BJ (cell line): ENCODE results near the gene ESYT2. TPM values are rescaled to one million over a fixed set of nuclear protein-coding genes. Genes with fewer than 3 reads are reported as not detected.

Experiments
- CTCF ChIA-PET: fragments of 350-600 bp; formaldehyde crosslinking; extraction: SDS; loops from one replicate; lab custom pipeline; 2021; ENCODE audit warnings: antibody characterized with exemption, inconsistent platforms; lab: Yijun Ruan, JAX
- POLR2A ChIA-PET: fragments of 300-600 bp; sonication (Branson Sonifier 250); formaldehyde crosslinking; extraction: SDS; loops from one replicate; lab custom pipeline; 2021; ENCODE audit warnings: antibody characterized with exemption; lab: Charles Lee
- DNase-seq: peaks from one replicate; pipeline ENCODE4 v3.0.0-alpha.2; 2011; ENCODE audit warnings: low read depth
- H3K27me3 ChIP-seq: 2 replicates; pipeline ENCODE4 v1.6.0; 2011; ENCODE audit warnings: low read length; ENCODE audit not compliant: control insufficient read depth, insufficient read depth
- H3K36me3 ChIP-seq: 2 replicates; pipeline ENCODE4 v1.5.1; 2011; ENCODE audit warnings: low read length; ENCODE audit not compliant: control insufficient read depth, insufficient read depth
- H3K4me3 ChIP-seq: 2 replicates; pipeline ENCODE4 v1.5.1; 2011; ENCODE audit warnings: low read depth, mild to moderate bottlenecking, control low read depth, low read length
- polyA plus RNA-seq: library from polyadenylated mRNA; depleted of rRNA; stranded (reverse); fragments of >200 nt; gene quantifications from 2 replicates; pipeline ENCODE4 v1.2.3, GENCODE V29; 2011
- TF ChIP-seq, protein P1 (sequence below): IDR thresholded peaks from 2 replicates; pipeline ENCODE4 v1.5.1; 2011; ENCODE audit warnings: low read depth, mild to moderate bottlenecking, control low read depth, inconsistent platforms, low read length, moderate library complexity; ENCODE audit not compliant: insufficient read depth

The ESYT2 gene
- polyA plus RNA-seq, 1 experiment, result 49.2 TPM

DNA sequence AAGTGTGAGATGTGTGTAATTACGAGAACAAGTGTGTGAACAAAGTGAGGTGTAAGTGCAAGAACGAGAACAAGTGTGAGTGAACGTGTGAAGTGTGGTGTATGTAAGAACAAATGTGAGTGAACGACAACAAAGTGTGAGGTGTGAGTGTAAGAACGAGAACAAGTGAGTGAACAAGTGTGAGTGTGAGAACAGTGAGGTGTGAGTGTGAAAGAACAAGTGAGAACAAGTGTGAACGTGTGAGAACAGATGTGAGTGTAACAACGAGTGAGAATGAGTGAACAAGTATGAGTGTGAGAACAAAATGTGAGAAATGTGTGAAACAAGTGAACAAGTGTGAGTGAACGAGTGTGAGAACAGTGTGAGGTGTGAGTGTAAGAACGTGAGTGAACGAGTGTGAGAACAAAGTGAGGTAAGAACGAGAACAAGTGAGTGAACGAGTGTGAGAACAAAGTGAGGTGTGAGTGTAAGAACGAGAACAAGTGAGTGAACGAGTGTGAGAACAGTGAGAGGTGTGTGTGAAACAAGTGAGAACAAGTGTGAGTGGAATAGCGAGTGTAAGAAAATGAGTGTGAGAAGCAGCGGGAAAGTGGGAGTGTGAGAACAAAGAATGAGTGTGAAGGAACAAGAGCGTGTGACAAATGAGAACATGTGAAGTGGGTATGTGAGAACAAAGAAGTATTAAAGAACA is 47.2 kb downstream of the ESYT2 start:
- DNase-seq, result no peak
- Histone ChIP-seq H3K4me3 (no peak overlapping the region), H3K27me3 (no peaks in the 10 kb centered on the region), H3K36me3 (peaks cover 14% of the 10 kb centered on the region)
- TF ChIP-seq, protein P1, sequence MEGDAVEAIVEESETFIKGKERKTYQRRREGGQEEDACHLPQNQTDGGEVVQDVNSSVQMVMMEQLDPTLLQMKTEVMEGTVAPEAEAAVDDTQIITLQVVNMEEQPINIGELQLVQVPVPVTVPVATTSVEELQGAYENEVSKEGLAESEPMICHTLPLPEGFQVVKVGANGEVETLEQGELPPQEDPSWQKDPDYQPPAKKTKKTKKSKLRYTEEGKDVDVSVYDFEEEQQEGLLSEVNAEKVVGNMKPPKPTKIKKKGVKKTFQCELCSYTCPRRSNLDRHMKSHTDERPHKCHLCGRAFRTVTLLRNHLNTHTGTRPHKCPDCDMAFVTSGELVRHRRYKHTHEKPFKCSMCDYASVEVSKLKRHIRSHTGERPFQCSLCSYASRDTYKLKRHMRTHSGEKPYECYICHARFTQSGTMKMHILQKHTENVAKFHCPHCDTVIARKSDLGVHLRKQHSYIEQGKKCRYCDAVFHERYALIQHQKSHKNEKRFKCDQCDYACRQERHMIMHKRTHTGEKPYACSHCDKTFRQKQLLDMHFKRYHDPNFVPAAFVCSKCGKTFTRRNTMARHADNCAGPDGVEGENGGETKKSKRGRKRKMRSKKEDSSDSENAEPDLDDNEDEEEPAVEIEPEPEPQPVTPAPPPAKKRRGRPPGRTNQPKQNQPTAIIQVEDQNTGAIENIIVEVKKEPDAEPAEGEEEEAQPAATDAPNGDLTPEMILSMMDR, result no peak
- POLR2A ChIA-PET, result no interaction called here
- CTCF ChIA-PET, result interaction anchor here (0.6 to 2.1 kb wide), 5 partner anchors 12 to 404 kb away, joined by 3 to 7 read pairs (median 4); no protein-coding TSS in a partner anchor

DNA sequence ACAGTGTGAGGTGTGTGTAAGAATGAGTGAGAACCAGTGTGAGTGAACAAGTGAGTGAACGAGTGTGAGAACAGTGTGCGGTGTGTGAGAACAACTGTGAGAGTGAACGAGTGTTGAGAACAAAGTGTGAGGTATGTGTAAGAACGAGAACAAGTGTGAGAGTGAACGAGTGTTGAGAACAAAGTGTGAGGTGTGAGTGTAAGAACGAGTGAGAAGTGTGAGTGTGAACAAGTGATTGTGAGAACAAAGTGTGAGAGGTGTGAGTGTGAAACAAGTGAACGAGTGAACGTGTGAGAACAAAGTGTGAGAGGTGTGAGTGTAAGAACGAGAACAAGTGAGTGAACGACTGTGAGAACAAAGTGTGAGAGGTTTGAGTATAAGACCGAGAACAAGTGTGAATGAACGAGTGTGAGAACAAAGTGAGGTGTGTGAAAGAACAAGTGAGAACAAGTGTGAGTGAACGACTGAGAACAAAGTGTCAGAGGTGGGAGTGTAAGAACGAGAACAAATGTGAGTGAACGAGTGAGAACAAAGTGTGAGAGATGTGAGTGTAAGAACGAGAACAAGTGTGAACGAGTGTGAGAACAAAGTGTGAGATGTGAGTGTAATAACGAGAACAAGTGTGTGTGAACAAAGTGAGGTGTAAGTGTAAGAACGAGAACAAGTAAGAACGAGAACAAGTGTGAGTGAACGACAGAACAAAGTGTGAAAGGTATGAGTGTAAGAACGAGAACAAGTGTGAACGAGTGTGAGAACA is 47.9 kb downstream of the ESYT2 start:
- ChIA-PET POLR2A (no interaction called here), CTCF (no interaction called here)
- TF ChIP-seq, protein P1, result no peak
- no peak for DNase-seq
- H3K4me3 ChIP-seq, result no peak overlapping the region
- peaks cover 14% of the 10 kb centered on the region for H3K36me3 ChIP-seq
- H3K27me3 ChIP-seq, result no peaks in the 10 kb centered on the region

DNA sequence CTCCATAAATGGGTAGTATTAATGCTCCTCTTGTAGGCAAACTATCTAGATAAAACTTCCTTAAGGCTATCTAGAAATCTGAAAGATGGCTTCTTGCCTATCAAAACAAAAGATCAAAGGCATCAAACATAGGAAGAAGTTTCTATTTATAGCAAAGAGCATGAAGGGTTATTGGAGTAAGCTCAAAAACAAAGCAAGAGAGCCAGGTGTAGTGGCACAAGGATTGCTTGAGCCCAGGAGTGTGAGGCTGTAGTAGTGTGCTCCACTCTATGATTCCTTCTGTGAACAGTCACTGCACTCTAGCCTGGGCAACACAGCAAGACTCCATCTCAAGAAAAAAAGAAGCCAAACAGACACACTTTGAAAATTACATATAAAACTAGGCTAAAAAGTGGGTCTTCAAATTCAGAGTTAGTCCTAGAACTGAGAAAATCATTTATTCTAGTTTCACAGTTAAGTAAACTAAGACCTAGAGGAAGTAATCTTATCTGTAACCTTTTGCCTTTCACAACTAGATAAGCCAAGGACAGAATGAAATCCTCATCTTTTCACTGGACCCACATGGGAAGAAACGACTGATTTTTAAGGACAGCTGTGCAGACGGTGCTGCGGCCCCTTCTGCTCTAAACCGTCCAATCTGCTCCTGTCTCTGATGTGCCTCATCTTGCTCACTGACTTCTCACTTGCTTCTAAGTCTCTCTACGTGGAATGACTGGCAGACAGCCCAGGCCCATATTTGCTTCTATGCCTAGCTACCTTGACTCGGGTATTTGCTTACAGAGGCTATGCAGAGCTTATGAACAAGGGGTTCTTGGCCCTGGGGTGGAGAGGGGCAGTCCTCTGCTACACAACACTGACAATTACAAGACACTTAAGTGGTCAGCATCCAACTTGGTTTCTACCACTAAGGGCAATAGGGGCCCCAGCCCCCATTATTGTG is 50.0 kb downstream of the ESYT2 start:
- POLR2A ChIA-PET, result no interaction called here
- Histone ChIP-seq H3K27me3 (no peaks in the 10 kb centered on the region), H3K36me3 (peaks cover 13% of the 10 kb centered on the region), H3K4me3 (no peak overlapping the region)
- no peak for DNase-seq
- CTCF ChIA-PET, result no interaction called here
- TF ChIP-seq, protein P1, result no peak

DNA sequence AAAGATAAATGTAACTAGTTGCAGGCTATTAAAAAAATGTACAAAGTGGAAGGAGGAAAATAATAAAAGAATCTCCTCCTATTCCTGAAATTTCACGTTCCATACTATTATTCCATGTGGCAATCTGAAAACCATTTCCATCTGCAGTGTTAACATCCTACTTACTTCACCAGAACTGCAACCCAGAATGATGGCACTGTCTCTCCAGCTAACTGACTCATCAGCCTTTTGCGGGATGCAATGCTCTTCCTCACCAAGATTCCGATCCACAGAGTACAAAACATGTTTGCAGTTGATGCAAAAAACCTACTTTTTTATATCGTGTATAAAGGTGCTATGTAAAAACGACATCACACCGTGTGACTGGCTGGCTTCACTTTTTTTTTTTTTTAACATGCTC is 50.8 kb downstream of the ESYT2 start:
- H3K4me3 ChIP-seq, result no peak overlapping the region
- TF ChIP-seq, protein P1, result no peak

More for the DNA sequence above, 50.8 kb downstream of the ESYT2 start:
- Histone ChIP-seq H3K27me3 (no peaks in the 10 kb centered on the region), H3K36me3 (peaks cover 8% of the 10 kb centered on the region)
- no peak for DNase-seq
- POLR2A ChIA-PET, result no interaction called here
- CTCF ChIA-PET, result no interaction called here
